A673 (cell line): ENCODE data around the gene CDAN1. TPM values are rescaled to one million over a fixed set of nuclear protein-coding genes. Genes with fewer than 3 reads are reported as not detected.

ENCODE experiments used
- BruUV-seq: library from RNA; stranded (reverse); fragments of 400-500 nt; replicated peaks from 2 replicates; lab custom pipeline; 2021; lab: Mats Ljungman, UMichigan
- CTCF ChIA-PET: fragments of 300-600 bp; sonication (Branson Sonifier 250); formaldehyde crosslinking; loops from one replicate; lab custom pipeline; 2022; ENCODE audit warnings: antibody characterized with exemption; lab: Charles Lee
- POLR2A ChIA-PET: fragments of 300-600 bp; sonication (Branson Sonifier 250); formaldehyde crosslinking; loops from one replicate; lab custom pipeline; 2022; ENCODE audit warnings: antibody characterized with exemption; ENCODE audit not compliant: low non-redundant PET; lab: Charles Lee
- DNase-seq: peaks from one replicate; pipeline ENCODE4 v3.0.0-alpha.2; 2015; ENCODE audit warnings: low spot score
- H3K27ac ChIP-seq: fragments of 200-600 bp; sonication (generic); 2 replicates; pipeline ENCODE4 v1.5.1; 2016; ENCODE audit warnings: mixed run types, low read depth, mild to moderate bottlenecking, mixed read lengths, antibody characterized with exemption, low read length; ENCODE audit not compliant: poor library complexity, severe bottlenecking
- H3K27me3 ChIP-seq: fragments of 200-600 bp; sonication (generic); replicated peaks from 2 replicates; pipeline ENCODE4 v1.6.1; 2017; ENCODE audit warnings: mixed run types, low read depth, mild to moderate bottlenecking, mixed read lengths, antibody characterized with exemption, low read length; ENCODE audit not compliant: insufficient read depth, poor library complexity
- H3K36me3 ChIP-seq: fragments of 200-600 bp; sonication (generic); 2 replicates; pipeline ENCODE4 v1.6.1; 2016; ENCODE audit warnings: mixed run types, mild to moderate bottlenecking, mixed read lengths, antibody characterized with exemption, low read length; ENCODE audit not compliant: insufficient read depth, poor library complexity, severe bottlenecking
- H3K4me1 ChIP-seq: fragments of 200-600 bp; sonication (generic); 2 replicates; pipeline ENCODE4 v1.6.1; 2017; ENCODE audit warnings: mixed run types, mild to moderate bottlenecking, mixed read lengths, antibody characterized with exemption, low read length; ENCODE audit not compliant: insufficient read depth, poor library complexity, severe bottlenecking
- H3K4me3 ChIP-seq: fragments of 200-600 bp; sonication (generic); 2 replicates; pipeline ENCODE4 v1.5.1; 2016; ENCODE audit warnings: low read depth, mixed run types, mild to moderate bottlenecking, mixed read lengths, low read length; ENCODE audit not compliant: poor library complexity, severe bottlenecking
- H3K9me3 ChIP-seq: fragments of 200-600 bp; sonication (generic); 2 replicates; pipeline ENCODE4 v1.6.1; 2016; ENCODE audit warnings: mixed run types, low read depth, mild to moderate bottlenecking, mixed read lengths, antibody characterized with exemption, low read length; ENCODE audit not compliant: poor library complexity, severe bottlenecking
- EZH2 ChIP-seq: fragments of 200-600 bp; sonication (generic); IDR thresholded peaks from 2 replicates; pipeline ENCODE4 v1.6.1; 2017; ENCODE audit warnings: borderline replicate concordance, low read depth, mild to moderate bottlenecking, mixed read lengths, antibody characterized with exemption, low read length; ENCODE audit not compliant: poor library complexity, severe bottlenecking
- intact Hi-C: fragments of 100-400 bp; cut with micrococcal nuclease; formaldehyde crosslinking; loops from one replicate; pipeline ENCODE4 v1.10.0; 2022; ENCODE audit not compliant: unreplicated experiment
- total RNA-seq: library from RNA; stranded (reverse); gene quantifications from 2 replicates; pipeline ENCODE4 v1.2.3, GENCODE V29; 2021
- TF ChIP-seq, protein P1 (sequence below): fragments of 300-800, 200-600 bp; sonication (generic); conservative IDR thresholded peaks from 2 replicates; pipeline ENCODE4 v1.5.1; 2017; ENCODE audit warnings: low read depth, mild to moderate bottlenecking, antibody characterized with exemption, low read length, moderate library complexity, mixed read lengths

CDAN1 gene
- total RNA-seq, 1 experiment from 2014 or later, result 29.5 TPM

DNA sequence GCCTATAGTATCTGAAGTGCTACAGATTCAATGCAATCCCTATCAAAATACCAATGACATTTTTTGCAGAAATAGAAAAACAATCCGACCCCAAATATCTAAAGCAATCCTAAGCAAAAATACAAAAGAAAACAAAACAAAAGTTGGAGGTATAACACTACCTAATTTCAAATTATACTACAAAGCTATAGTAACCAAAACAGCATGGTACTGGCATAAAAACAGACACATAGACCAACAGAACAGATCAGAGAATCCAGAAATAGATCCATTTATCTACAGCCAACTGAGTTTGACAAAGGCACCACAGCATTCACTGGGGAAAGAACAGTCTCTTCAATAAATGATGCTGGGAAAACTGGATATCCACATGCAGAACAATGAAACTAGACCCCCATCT is 23.8 kb upstream of the CDAN1 start:
- DNase-seq, result no peak
- peaks cover 14% of the 10 kb centered on the region for H3K9me3 ChIP-seq
- no peaks in the 10 kb centered on the region for H3K27me3 ChIP-seq
- CTCF ChIA-PET, result no interaction called here
- H3K4me1 ChIP-seq, result peaks cover 4% of the 10 kb centered on the region
- TF ChIP-seq, protein P1, sequence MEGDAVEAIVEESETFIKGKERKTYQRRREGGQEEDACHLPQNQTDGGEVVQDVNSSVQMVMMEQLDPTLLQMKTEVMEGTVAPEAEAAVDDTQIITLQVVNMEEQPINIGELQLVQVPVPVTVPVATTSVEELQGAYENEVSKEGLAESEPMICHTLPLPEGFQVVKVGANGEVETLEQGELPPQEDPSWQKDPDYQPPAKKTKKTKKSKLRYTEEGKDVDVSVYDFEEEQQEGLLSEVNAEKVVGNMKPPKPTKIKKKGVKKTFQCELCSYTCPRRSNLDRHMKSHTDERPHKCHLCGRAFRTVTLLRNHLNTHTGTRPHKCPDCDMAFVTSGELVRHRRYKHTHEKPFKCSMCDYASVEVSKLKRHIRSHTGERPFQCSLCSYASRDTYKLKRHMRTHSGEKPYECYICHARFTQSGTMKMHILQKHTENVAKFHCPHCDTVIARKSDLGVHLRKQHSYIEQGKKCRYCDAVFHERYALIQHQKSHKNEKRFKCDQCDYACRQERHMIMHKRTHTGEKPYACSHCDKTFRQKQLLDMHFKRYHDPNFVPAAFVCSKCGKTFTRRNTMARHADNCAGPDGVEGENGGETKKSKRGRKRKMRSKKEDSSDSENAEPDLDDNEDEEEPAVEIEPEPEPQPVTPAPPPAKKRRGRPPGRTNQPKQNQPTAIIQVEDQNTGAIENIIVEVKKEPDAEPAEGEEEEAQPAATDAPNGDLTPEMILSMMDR, result no peak
- TF ChIP-seq EZH2, result no peak
- H3K27ac ChIP-seq, result no peak overlapping the region
- POLR2A ChIA-PET, result no interaction called here
- H3K4me3 ChIP-seq, result no peak overlapping the region
- intact Hi-C loops, result no loop called here
- no TSS peak for BruUV-seq
- no peaks in the 10 kb centered on the region for H3K36me3 ChIP-seq

DNA sequence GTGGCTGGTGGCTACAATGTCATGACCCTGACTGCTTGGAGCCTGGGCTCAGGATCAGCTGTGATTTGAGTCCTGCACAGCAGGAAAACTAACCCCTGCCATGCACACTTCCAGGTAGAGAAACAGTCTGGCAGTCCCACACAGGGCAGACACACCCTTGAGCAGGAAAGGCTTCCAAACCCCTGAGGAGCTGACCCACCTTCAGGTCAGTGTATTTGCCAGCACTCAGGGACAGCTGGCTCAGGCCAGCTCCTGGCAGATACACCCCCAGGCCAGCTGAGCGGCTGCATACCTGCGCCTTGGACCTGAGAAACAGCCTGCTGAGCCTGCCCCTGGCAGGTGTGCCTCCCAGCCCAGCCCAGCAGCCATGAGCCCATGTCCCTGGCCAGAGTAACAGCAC is 22.2 kb upstream of the CDAN1 start:
- no TSS peak for BruUV-seq
- H3K27ac ChIP-seq, result no peak overlapping the region
- intact Hi-C loops, result no loop called here
- CTCF ChIA-PET, result no interaction called here
- H3K4me3 ChIP-seq, result no peak overlapping the region
- POLR2A ChIA-PET, result no interaction called here
- peaks cover 14% of the 10 kb centered on the region for H3K9me3 ChIP-seq
- H3K27me3 ChIP-seq, result no peaks in the 10 kb centered on the region
- no peaks in the 10 kb centered on the region for H3K36me3 ChIP-seq
- DNase-seq, result no peak
- peaks cover 2% of the 10 kb centered on the region for H3K4me1 ChIP-seq
- TF ChIP-seq, protein P1, result no peak
- TF ChIP-seq EZH2, result no peak

DNA sequence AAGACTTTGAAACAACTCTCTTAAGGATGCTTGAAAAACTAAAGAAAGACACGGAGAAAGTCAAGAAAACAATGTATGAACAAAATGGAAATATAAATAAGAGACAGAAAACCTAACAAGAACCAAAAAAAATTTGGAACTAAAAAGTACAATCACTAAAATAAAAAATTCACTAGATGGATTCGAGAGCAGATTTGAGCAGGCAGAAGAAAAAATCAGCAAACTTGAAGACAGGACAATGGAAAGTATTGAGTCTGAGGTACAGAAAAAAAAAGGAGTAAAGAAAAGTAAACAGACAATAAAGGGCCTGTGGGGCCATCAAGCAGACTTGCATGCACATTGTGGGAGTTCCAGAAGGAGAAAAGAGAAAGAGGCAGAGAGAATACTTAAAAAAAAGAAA is 13.4 kb upstream of the CDAN1 start:
- intact Hi-C loops, result no loop called here
- Histone ChIP-seq H3K4me1 (no peaks in the 10 kb centered on the region), H3K36me3 (peaks cover 9% of the 10 kb centered on the region), H3K27ac (no peak overlapping the region), H3K27me3 (no peaks in the 10 kb centered on the region), H3K9me3 (no peaks in the 10 kb centered on the region), H3K4me3 (no peak overlapping the region)
- ChIA-PET POLR2A (interaction anchor here (0.6 kb wide), 1 partner anchor 214 kb away, joined by 4 read pairs; no protein-coding TSS in a partner anchor), CTCF (no interaction called here)
- no TSS peak for BruUV-seq
- no peak for TF ChIP-seq EZH2
- TF ChIP-seq, protein P1, result no peak
- no peak for DNase-seq
